SK-N-SH (cell line): ENCODE measurements around the gene SLC6A3. TPM values are rescaled to one million over a fixed set of nuclear protein-coding genes. Genes with fewer than 3 reads are reported as not detected.

ENCODE experiments used
- CTCF ChIA-PET: fragments of 300-600, 350-600 bp; formaldehyde crosslinking; extraction: SDS; loops from one replicate; lab custom pipeline; 2021; lab: Yijun Ruan, JAX
- POLR2A ChIA-PET: fragments of 350-600 bp; sonication (Branson Sonifier 250); formaldehyde crosslinking; extraction: SDS; loops from one replicate; lab custom pipeline; 2020; ENCODE audit warnings: antibody characterized with exemption, inconsistent platforms; lab: Yijun Ruan, JAX
- DNase-seq: peaks from one replicate; pipeline ENCODE4 v3.0.0; 2012
- H2AFZ ChIP-seq: fragments of 200-600 bp; sonication (generic); 2 replicates; pipeline ENCODE4 v1.8.1; 2016; ENCODE audit warnings: antibody characterized with exemption, mild to moderate bottlenecking, low read depth
- H3F3A ChIP-seq: fragments of 200-600 bp; sonication (generic); replicated peaks from 2 replicates; pipeline ENCODE3; 2016; ENCODE audit warnings: antibody characterized with exemption, mild to moderate bottlenecking; ENCODE audit not compliant: insufficient read depth
- H3K27ac ChIP-seq, 2 experiments: fragments of 200-500 bp in 1 of 2; fragments of 200-600 bp in 1 of 2; sonication (Bioruptor generic) in 1 of 2; sonication (generic), shearing (Covaris generic) in 1 of 2; 2 replicates each; pipeline versions ENCODE4 v1.5.1 to v1.6.1; 2014 to 2016; ENCODE audit warnings: low read depth in 2 of 2, inconsistent platforms in 1 of 2, low read length in 1 of 2, mild to moderate bottlenecking in 1 of 2, mixed read lengths in 1 of 2
- H3K27me3 ChIP-seq: fragments of 200-600 bp; sonication (generic), shearing (Covaris generic); 2 replicates; pipeline ENCODE4 v1.6.1; 2016; ENCODE audit warnings: mixed run types; ENCODE audit not compliant: insufficient read depth
- H3K36me3 ChIP-seq, 2 experiments: fragments of 200-500 bp in 1 of 2; fragments of 200-600 bp in 1 of 2; sonication (Bioruptor generic) in 1 of 2; sonication (generic) in 1 of 2; replicated peaks in 1 of 2; 2 replicates each; pipeline versions ENCODE3 to v1.5.1; 2014 to 2016; ENCODE audit warnings: low read length in 1 of 2, mild to moderate bottlenecking in 1 of 2; ENCODE audit not compliant: insufficient read depth in 2 of 2, control insufficient read depth in 1 of 2
- H3K4me1 ChIP-seq, 2 experiments: fragments of 200-500 bp in 1 of 2; fragments of 200-600 bp in 1 of 2; sonication (Bioruptor generic) in 1 of 2; sonication (generic), shearing (Covaris generic) in 1 of 2; 2 replicates each; pipeline versions ENCODE4 v1.5.1 to v1.6.1; 2014 to 2016; ENCODE audit warnings: low read depth in 1 of 2, low read length in 1 of 2, mixed run types in 1 of 2; ENCODE audit not compliant: insufficient read depth in 2 of 2, control insufficient read depth in 1 of 2
- H3K4me2 ChIP-seq: fragments of 200-600 bp; sonication (generic), shearing (Covaris generic); 2 replicates; pipeline ENCODE4 v1.6.1; 2017; ENCODE audit warnings: mixed run types
- H3K4me3 ChIP-seq, 2 experiments: fragments of 200-500 bp in 1 of 2; fragments of 200-600 bp in 1 of 2; sonication (Bioruptor generic) in 1 of 2; sonication (generic), shearing (Covaris generic) in 1 of 2; 2 replicates each; pipeline versions ENCODE4 v1.5.1 to v1.8.1; 2014 to 2016; ENCODE audit warnings: low read depth in 2 of 2, inconsistent platforms in 1 of 2, low read length in 1 of 2, mild to moderate bottlenecking in 1 of 2, mixed read lengths in 1 of 2, moderate library complexity in 1 of 2
- H3K79me2 ChIP-seq: fragments of 200-600 bp; sonication (generic); 2 replicates; pipeline ENCODE4 v1.8.1; 2017; ENCODE audit warnings: mild to moderate bottlenecking; ENCODE audit not compliant: insufficient read depth
- H3K9ac ChIP-seq: fragments of 200-600 bp; sonication (generic); 2 replicates; pipeline ENCODE4 v1.6.1; 2017; ENCODE audit warnings: mixed run types
- H3K9me2 ChIP-seq: fragments of 200-600 bp; sonication (generic); 2 replicates; pipeline ENCODE4 v1.6.1; 2017; ENCODE audit warnings: mixed run types
- H3K9me3 ChIP-seq: fragments of 200-600 bp; sonication (generic); 2 replicates; pipeline ENCODE4 v1.6.1; 2017; ENCODE audit warnings: mixed run types, mild to moderate bottlenecking, moderate library complexity
- H4K20me1 ChIP-seq: fragments of 200-600 bp; sonication (generic); 2 replicates; pipeline ENCODE4 v1.6.1; 2017; ENCODE audit warnings: mild to moderate bottlenecking, mixed run types; ENCODE audit not compliant: insufficient read depth
- FOSL2 ChIP-seq: IDR thresholded peaks from 2 replicates; pipeline ENCODE4 v1.4.0; 2012; ENCODE audit warnings: low read depth, mild to moderate bottlenecking, moderate library complexity, borderline replicate concordance
- FOXM1 ChIP-seq: IDR thresholded peaks from 2 replicates; pipeline ENCODE4 v1.4.0; 2012; ENCODE audit warnings: low read depth, mild to moderate bottlenecking
- MXI1 ChIP-seq: IDR thresholded peaks from 2 replicates; pipeline ENCODE4 v1.6.1; 2012; ENCODE audit warnings: mild to moderate bottlenecking, low read depth, low read length, improper control_type of control experiment
- NFIC ChIP-seq: IDR thresholded peaks from 2 replicates; pipeline ENCODE4 v1.4.0; 2012; ENCODE audit warnings: borderline replicate concordance
- RAD21 ChIP-seq: IDR thresholded peaks from 2 replicates; pipeline ENCODE4 v1.6.1; 2012; ENCODE audit warnings: mild to moderate bottlenecking, low read length
- RCOR1 ChIP-seq: fragments of 150-350 bp; IDR thresholded peaks from 2 replicates; pipeline ENCODE4 v1.6.1; 2017; ENCODE audit warnings: antibody characterized with exemption, low read length
- RFX5 ChIP-seq: IDR thresholded peaks from 2 replicates; pipeline ENCODE4 v1.6.1; 2012; ENCODE audit warnings: mild to moderate bottlenecking, improper control_type of control experiment, low read length
- SIN3A ChIP-seq: IDR thresholded peaks from 2 replicates; pipeline ENCODE4 v1.6.1; 2012; ENCODE audit warnings: low read depth, mild to moderate bottlenecking, low read length, moderate library complexity, borderline replicate concordance
- TAF1 ChIP-seq: IDR thresholded peaks from 2 replicates; pipeline ENCODE4 v1.6.1; 2012; ENCODE audit warnings: low read depth, mild to moderate bottlenecking, low read length, moderate library complexity, borderline replicate concordance
- TCF12 ChIP-seq: IDR thresholded peaks from 2 replicates; pipeline ENCODE4 v1.4.0; 2012
- WGBS: methylation state at CpG from one replicate; pipeline ENCODE4 v1.1.6; 2017; ENCODE audit warnings: low lambda C conversion rate; 5-methylcytosine and 5-hydroxymethylcytosine counted together
- polyA plus RNA-seq, 3 experiments: library from polyadenylated mRNA; depleted of rRNA; stranded (reverse); fragments of >200 nt; gene quantifications; 2 replicates each; pipeline ENCODE4 v1.2.3, GENCODE V29; 2012
- TF ChIP-seq, protein P1 (sequence below): IDR thresholded peaks from 2 replicates; pipeline ENCODE4 v1.4.0; 2012; ENCODE audit warnings: low read depth, borderline replicate concordance

SLC6A3 gene
- polyA plus RNA-seq, 1 of the 3 experiments (the other 2 are of a cell fraction) = not detected

DNA sequence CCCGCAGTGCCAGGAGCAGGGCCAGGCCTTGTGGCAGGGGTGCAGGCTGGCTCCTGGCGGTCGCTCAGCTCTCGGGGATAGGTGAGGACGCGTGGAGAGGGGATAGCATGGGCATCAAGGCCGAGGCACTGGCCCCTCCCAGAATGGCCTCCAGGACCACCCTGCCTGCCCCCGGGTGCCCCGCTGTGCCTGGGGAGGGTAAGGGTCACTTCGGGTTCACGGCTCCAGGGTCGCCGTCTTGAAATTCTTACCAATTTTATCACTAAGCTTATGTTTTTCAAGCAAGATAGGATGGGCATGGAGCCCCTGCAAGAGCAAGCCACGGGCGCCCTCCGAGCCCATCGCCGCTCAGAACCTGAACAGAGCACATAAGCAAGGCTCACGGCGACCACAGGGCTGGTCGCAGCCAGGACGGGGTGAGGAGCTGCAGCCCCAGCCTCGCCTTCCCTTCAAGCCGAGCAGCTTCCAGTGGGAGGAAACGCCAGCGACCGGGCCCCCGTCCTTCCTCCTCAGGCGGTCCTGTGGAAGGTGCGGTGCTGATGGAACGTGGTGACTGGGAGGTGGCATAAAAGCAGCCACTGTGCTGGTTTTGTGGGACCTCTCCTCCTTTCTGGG, 86.1 kb downstream of the SLC6A3 start:
- Histone ChIP-seq H3K4me3 (no peak overlapping the region), H4K20me1 (no peaks in the 10 kb centered on the region)

DNA sequence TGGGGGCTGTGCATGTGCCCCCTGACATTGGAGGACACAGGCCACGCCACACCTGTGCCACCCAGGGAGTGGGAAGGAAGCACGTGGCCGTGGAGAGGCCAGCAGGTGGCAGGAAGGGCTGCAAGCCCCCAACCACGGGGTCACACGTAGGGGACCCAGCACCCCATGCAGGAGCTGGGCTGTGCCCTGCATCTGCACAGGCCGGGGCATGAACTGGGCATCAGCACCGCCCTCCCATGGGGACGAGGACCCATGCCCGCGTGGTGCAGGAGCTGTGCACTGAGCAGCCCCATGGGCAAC, 86.6 kb downstream of the SLC6A3 start:
- Histone ChIP-seq H3K4me3 (no peak overlapping the region), H3K79me2 (no peaks in the 10 kb centered on the region), H3K36me3 (no peaks in the 10 kb centered on the region), H3K27ac (no peak overlapping the region), H3F3A (no peaks in the 10 kb centered on the region), H3K4me2 (no peak overlapping the region), H3K9me3 (no peaks in the 10 kb centered on the region), H2AFZ (no peak overlapping the region), H3K4me1 (no peaks in the 10 kb centered on the region), H3K27me3 (peaks cover 82% of the 10 kb centered on the region), H4K20me1 (no peaks in the 10 kb centered on the region), H3K9ac (no peak overlapping the region), H3K9me2 (no peaks in the 10 kb centered on the region)
- ChIA-PET POLR2A (no interaction called here), CTCF (interaction anchor here (1.3 to 2.4 kb wide), 2 partner anchors 13 to 286 kb away, joined by 3 to 5 read pairs; partner anchors contain the start of gene CLPTM1L)
- no peak for DNase-seq
- TF ChIP-seq TAF1 (no peak), RAD21 (no peak), FOSL2 (no peak)
- 12% methylated on average over 4 of the region's 10 CpGs for WGBS

More for the DNA sequence above, 86.1 kb downstream of the SLC6A3 start:
- TF ChIP-seq RFX5 (no peak), RCOR1 (no peak)
- TF ChIP-seq, all 33 proteins: peak for 0
- Histone ChIP-seq H3F3A (no peaks in the 10 kb centered on the region), H3K36me3 (no peaks in the 10 kb centered on the region), H3K79me2 (no peaks in the 10 kb centered on the region), H2AFZ (no peak overlapping the region), H3K4me1 (no peaks in the 10 kb centered on the region), H3K27me3 (peaks cover 86% of the 10 kb centered on the region), H3K9ac (no peak overlapping the region), H3K9me3 (no peaks in the 10 kb centered on the region), H3K9me2 (no peaks in the 10 kb centered on the region), H3K4me2 (no peak overlapping the region), H3K27ac (no peak overlapping the region)
- DNase-seq = no peak
- ChIA-PET POLR2A (interaction anchor here (0.6 kb wide), 1 partner anchor 11 kb away, joined by 3 read pairs; no protein-coding TSS in a partner anchor), CTCF (interaction anchor here (1.0 to 2.4 kb wide), 4 partner anchors 14 to 286 kb away, joined by 3 to 5 read pairs (median 3); partner anchors contain the start of gene CLPTM1L)
- WGBS = 42% methylated on average over 21 of the region's 31 CpGs

DNA sequence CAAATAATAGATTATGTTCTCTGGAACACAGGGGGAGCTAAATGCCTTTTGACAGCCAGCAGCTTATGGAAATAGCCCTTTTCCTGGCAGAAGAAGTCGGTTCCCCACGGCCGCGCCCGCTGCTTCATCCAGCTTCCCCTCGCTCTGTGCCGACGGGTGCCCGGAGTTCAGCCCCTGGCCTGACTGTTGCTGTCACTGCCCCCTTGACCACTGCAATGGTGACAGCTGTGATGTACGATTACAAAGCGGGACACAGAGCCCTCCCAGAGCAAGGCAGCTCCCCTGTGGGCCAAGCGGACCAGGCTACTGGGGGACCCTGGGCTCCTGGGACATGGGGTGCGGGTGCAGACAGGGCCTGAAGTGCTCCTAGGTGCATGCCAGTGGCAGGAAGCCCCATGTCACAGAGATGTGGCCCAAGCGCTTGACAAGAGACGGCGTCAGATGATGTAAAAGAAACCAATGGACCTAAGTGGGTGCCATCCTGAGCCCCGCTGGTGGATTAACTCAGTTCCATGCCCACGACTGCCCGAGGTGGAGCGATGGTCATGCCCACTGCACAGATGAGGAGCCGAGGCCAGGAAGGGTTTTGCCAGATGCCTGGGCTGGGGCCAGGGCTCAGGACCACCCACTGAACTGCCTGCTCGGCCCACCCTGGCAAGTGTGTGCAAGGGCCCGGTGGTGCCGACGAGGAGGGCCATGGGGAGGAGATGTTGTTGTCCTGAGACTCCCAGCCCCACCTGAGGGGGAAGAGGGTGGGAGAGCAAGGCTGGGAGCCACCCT, 87.1 kb downstream of the SLC6A3 start:
- CTCF ChIA-PET = interaction anchor here (0.7 to 2.4 kb wide), 3 partner anchors 13 to 22 kb away, joined by 4 to 7 read pairs (median 5); partner anchors contain the start of gene CLPTM1L

More for the DNA sequence above, 87.1 kb downstream of the SLC6A3 start:
- no peak overlapping the region for H3K4me3 ChIP-seq
- H3F3A ChIP-seq = no peaks in the 10 kb centered on the region
- POLR2A ChIA-PET = no interaction called here
- no peak overlapping the region for H2AFZ ChIP-seq
- H4K20me1 ChIP-seq = no peaks in the 10 kb centered on the region
- H3K36me3 ChIP-seq = no peaks in the 10 kb centered on the region
- H3K27ac ChIP-seq = no peak overlapping the region
- TF ChIP-seq TCF12 = no peak
- no peak for TF ChIP-seq MXI1
- TF ChIP-seq, protein P1, sequence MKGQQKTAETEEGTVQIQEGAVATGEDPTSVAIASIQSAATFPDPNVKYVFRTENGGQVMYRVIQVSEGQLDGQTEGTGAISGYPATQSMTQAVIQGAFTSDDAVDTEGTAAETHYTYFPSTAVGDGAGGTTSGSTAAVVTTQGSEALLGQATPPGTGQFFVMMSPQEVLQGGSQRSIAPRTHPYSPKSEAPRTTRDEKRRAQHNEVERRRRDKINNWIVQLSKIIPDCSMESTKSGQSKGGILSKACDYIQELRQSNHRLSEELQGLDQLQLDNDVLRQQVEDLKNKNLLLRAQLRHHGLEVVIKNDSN = no peak
- no peak for TF ChIP-seq FOXM1
- no peak for TF ChIP-seq SIN3A
- no peak for TF ChIP-seq NFIC
- no peaks in the 10 kb centered on the region for H3K9me3 ChIP-seq
- no peak overlapping the region for H3K4me2 ChIP-seq
- H3K9ac ChIP-seq = no peak overlapping the region
- H3K9me2 ChIP-seq = no peaks in the 10 kb centered on the region
- H3K79me2 ChIP-seq = no peaks in the 10 kb centered on the region
- 39% methylated on average over 22 of the region's 25 CpGs for WGBS
- no peak for DNase-seq
- no peaks in the 10 kb centered on the region for H3K4me1 ChIP-seq
- peaks cover 76% of the 10 kb centered on the region for H3K27me3 ChIP-seq
